ENCODE measurements around the gene TUBB4A.

Gene TUBB4A

GRCh38 chr19:6495947-6496346, 6.2 kb downstream of the TUBB4A start:
- DNase-seq (ENCODE audit: low read depth, low spot score): no peak

- no peak for DNase-seq (ENCODE audit: low read depth, low spot score)
These were observed 7.6 kb downstream of the TUBB4A start for GRCh38 chr19:6494438-6495036.

- DNase-seq (ENCODE audit: low read depth, low spot score): no peak
These were observed 10.1 kb downstream of the TUBB4A start for GRCh38 chr19:6491802-6492592.

GRCh38 chr19:6490134-6490533, 12.0 kb downstream of the TUBB4A start:
- DNase-seq (ENCODE audit: low read depth, low spot score): no peak

- DNase-seq (ENCODE audit: low read depth, low spot score): no peak
These were observed 12.6 kb downstream of the TUBB4A start for GRCh38 chr19:6489278-6490061.

- DNase-seq (ENCODE audit: low read depth, low spot score): no peak
These were observed 17.3 kb downstream of the TUBB4A start for GRCh38 chr19:6484831-6485230.

GRCh38 chr19:6484230-6484629, 17.9 kb downstream of the TUBB4A start:
- DNase-seq (ENCODE audit: low read depth, low spot score): no peak

- no peak for DNase-seq (ENCODE audit: low read depth, low spot score)
These were observed 18.9 kb downstream of the TUBB4A start for GRCh38 chr19:6483235-6483634.

- no peak for DNase-seq (ENCODE audit: low read depth, low spot score)
These were observed 19.8 kb downstream of the TUBB4A start for GRCh38 chr19:6482343-6482686.

- peak; percentile 40 for DNase-seq (ENCODE audit: low read depth, low spot score)
These were observed 20.4 kb downstream of the TUBB4A start, which contains the start of gene DENND1C for GRCh38 chr19:6481541-6482342. TSS of gene DENND1C (minus strand) at chr19:6481787. CDS start at chr19:6481695, 92 bp downstream.

GRCh38 chr19:6480848-6481415, 21.2 kb downstream of the TUBB4A start:
- DNase-seq (ENCODE audit: low read depth, low spot score): no peak

GRCh38 chr19:6479836-6480398, 22.2 kb downstream of the TUBB4A start:
- DNase-seq (ENCODE audit: low read depth, low spot score): no peak

GRCh38 chr19:6478815-6479214, 23.3 kb downstream of the TUBB4A start:
- DNase-seq (ENCODE audit: low read depth, low spot score): no peak

- no peak for DNase-seq (ENCODE audit: low read depth, low spot score)
These were observed 25.1 kb downstream of the TUBB4A start for GRCh38 chr19:6476896-6477431.

GRCh38 chr19:6476155-6476895, 25.8 kb downstream of the TUBB4A start:
- DNase-seq (ENCODE audit: low read depth, low spot score): no peak

GRCh38 chr19:6475321-6476108, 26.6 kb downstream of the TUBB4A start:
- no peak for DNase-seq (ENCODE audit: low read depth, low spot score)

- DNase-seq (ENCODE audit: low read depth, low spot score): no peak
These were observed 28.5 kb downstream of the TUBB4A start for GRCh38 chr19:6473647-6474046.

- DNase-seq (ENCODE audit: low read depth, low spot score): no peak
These were observed 29.4 kb downstream of the TUBB4A start for GRCh38 chr19:6472713-6473112.

- no peak for DNase-seq (ENCODE audit: low read depth, low spot score)
These were observed 31.0 kb downstream of the TUBB4A start for GRCh38 chr19:6471076-6471475.
